HG03378 (cell line): ENCODE data around the gene SCGN.

Source experiments
- ATAC-seq: cut with Tn5 transposase; IDR thresholded peaks from one replicate; pipeline ENCODE4 v1.9.1; 2021; ENCODE audit warnings: mild to moderate bottlenecking, moderate library complexity; ENCODE audit not compliant: unreplicated experiment

SCGN gene, protein sequence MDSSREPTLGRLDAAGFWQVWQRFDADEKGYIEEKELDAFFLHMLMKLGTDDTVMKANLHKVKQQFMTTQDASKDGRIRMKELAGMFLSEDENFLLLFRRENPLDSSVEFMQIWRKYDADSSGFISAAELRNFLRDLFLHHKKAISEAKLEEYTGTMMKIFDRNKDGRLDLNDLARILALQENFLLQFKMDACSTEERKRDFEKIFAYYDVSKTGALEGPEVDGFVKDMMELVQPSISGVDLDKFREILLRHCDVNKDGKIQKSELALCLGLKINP

DNA sequence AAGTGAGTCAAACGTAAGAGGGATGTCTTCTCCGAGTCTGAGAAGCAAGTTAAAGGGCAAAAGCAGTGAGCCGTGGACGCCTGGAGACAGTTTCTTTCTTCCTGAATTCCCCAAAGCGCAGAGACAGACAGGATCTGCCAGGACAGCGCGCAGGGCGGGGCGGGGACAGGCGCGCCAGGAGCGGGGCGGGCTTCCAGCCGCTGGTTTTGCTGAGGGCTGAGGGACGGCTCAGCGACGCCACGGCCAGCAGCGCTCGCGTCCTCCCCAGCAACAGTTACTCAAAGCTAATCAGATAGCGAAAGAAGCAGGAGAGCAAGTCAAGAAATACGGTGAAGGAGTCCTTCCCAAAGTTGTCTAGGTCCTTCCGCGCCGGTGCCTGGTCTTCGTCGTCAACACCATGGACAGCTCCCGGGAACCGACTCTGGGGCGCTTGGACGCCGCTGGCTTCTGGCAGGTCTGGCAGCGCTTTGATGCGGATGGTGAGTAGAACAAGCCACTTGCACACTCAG, at the start of gene SCGN:
Gene SCGN (plus strand): TSS at position 209 of the 509 bp plus-strand sequence. CDS start 189 bp downstream, at position 398.
- ATAC-seq: no peak

GRCh38 chr6:25602674-25602982, 49.4 kb upstream of the SCGN start:
- no peak for ATAC-seq

GRCh38 chr6:25603251-25603650, 48.8 kb upstream of the SCGN start:
- no peak for ATAC-seq

DNA sequence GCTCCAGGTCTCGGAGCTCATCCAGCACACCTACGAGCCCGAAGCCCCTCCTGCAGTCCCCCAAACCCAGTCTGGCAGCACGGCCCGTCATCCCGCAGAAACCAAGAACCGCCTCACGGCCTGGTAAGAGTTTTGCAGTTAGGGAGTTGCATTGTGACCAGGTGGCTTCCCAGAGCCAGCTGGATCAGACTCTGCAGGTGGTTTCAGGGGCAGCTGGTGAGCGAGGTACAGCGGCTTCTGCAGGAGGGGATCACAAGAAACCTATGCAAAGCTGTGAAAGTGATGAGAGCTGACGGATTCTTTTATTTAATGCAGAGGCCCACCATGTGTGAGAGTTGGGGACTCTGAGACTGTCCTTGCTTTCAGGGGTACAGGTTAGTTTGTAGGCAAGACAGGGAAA, 45.9 kb upstream of the SCGN start:
- ATAC-seq: no peak

- ATAC-seq: no peak
Measured at GRCh38 chr6:25608558-25609174, 43.3 kb upstream of the SCGN start.

GRCh38 chr6:25612666-25613065, 39.3 kb upstream of the SCGN start:
- ATAC-seq: no peak

GRCh38 chr6:25613415-25613814, 38.6 kb upstream of the SCGN start:
- ATAC-seq: no peak

GRCh38 chr6:25614052-25614451, 38.0 kb upstream of the SCGN start:
- no peak for ATAC-seq

GRCh38 chr6:25615471-25615870, 36.5 kb upstream of the SCGN start:
- ATAC-seq: no peak

- no peak for ATAC-seq
Measured at GRCh38 chr6:25617997-25618396, 34.0 kb upstream of the SCGN start.

- no peak for ATAC-seq
Measured at GRCh38 chr6:25619217-25619616, 32.8 kb upstream of the SCGN start.

- no peak for ATAC-seq
Measured at GRCh38 chr6:25620391-25620790, 31.6 kb upstream of the SCGN start.

- no peak for ATAC-seq
Measured at GRCh38 chr6:25623065-25623464, 28.9 kb upstream of the SCGN start.

- no peak for ATAC-seq
Measured at GRCh38 chr6:25623879-25624278, 28.1 kb upstream of the SCGN start.

- no peak for ATAC-seq
Measured at GRCh38 chr6:25627001-25627400, 25.0 kb upstream of the SCGN start.

- no peak for ATAC-seq
Measured at GRCh38 chr6:25628471-25629197, 23.4 kb upstream of the SCGN start.

- ATAC-seq: no peak
Measured at GRCh38 chr6:25629198-25629576, 22.8 kb upstream of the SCGN start.

- ATAC-seq: no peak
Measured at GRCh38 chr6:25630508-25631278, 21.3 kb upstream of the SCGN start.

- no peak for ATAC-seq
Measured at GRCh38 chr6:25635886-25636317, 16.1 kb upstream of the SCGN start.

- ATAC-seq: no peak
Measured at GRCh38 chr6:25637211-25637610, 14.8 kb upstream of the SCGN start.

- ATAC-seq: no peak
Measured at GRCh38 chr6:25637960-25638434, 14.0 kb upstream of the SCGN start.
